Stimulated activated CD4-positive, alpha-beta T cell treated with anti-CD3 and anti-CD28 coated beads, TNF-alpha, amount 100 ng/mL, for 4 hours (primary cell): ENCODE measurements around the gene GPC1.

Experiments
- DNase-seq, 3 experiments: peaks; one replicate each; pipeline ENCODE4 v3.0.0-alpha.2; 2020; ENCODE audit warnings: low read depth in 3 of 3

GPC1 gene

DNA sequence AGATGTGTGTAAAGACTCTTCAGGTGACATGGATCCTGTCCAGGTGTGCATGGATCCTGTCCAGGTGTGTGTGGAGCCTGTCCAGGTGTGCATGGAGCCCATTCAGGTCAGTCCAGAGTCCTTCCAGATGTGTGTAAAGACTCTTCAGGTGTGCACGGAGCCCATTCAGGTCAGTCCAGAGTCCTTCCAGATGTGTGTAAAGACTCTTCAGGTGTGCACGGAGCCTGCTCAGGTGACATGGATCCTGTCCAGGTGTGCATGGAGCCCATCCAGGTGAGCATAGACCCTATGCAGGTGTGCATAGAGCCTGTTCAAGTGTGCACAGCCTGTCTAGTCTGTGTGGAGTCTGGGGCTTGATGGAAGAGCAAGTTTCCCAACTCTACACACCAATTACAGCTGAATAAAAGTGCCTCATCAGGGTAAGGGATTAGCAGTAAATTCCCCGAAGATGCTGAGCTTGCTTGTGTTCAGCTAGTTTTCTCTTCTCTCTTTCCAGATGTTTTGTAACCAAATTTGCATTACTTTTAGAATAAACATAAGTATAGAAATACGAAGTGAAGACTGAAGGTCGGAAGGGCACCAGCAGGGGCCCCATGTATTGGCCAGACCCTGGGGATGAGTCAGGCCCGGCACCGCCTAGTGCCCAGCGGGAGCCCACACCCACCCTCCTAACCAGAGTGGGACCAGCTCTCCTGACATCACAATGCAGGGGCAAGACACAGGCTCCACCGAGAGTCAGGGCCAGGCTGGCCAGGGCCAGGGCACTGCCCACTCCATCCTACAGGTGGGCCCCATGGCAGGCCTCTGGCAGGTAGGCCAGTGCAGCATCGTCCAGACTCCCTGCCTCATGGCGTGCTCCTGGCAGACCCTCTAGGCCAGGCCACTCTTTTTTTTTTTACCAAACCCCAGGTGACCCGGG lies 38.6 kb upstream of the GPC1 start:
- DNase-seq: no peak

- no peak for DNase-seq
These were observed 37.9 kb upstream of the GPC1 start for GRCh38 chr2:240397542-240397916.

GRCh38 chr2:240397924-240398645 lies 37.4 kb upstream of the GPC1 start:
- no peak for DNase-seq

- DNase-seq: no peak
These were observed 36.7 kb upstream of the GPC1 start for GRCh38 chr2:240398661-240399267.

DNA sequence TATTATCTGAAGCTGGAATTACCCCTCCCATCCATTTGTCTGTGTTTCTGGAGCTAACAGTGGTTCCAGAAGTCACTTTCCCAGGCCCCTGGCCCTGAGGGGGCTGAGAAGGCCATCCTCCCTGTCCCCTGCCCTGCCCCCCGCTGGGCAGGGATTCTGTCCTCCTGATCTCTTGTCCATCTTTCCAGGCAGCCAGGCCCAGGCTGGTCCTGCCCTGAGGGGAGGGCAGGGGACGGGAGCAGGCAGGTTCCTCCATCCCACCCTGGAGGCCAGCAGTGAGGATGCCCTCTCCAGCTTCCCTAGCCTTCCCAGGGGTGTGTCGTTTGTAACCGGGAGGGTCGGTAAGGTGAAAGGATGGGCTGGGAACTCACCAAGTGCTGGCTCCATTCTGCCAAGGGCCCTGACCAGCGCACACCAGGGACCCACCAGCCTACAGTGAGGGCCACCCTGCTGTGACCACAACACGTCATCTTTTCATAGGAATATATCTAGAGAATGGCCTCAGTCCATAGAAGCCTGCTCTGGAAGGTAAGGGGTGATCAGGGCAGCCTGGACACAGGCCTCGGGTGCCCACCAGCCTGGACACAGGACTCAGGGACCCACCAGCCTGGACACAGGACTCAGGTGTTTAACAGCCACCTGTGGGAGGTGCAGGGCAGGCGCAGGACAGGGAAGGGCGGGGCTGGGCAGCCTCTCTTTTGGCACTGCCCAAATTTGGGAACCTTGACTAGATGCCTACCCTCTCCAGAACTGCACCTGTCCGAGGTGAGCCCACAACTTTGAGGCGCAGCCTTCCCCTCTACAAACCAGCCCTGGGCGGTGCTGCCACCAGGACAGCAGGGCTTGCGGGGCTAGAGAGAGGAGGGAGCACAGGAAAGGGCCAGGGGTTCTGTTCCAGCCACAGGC lies 35.8 kb upstream of the GPC1 start:
- no peak for DNase-seq

DNA sequence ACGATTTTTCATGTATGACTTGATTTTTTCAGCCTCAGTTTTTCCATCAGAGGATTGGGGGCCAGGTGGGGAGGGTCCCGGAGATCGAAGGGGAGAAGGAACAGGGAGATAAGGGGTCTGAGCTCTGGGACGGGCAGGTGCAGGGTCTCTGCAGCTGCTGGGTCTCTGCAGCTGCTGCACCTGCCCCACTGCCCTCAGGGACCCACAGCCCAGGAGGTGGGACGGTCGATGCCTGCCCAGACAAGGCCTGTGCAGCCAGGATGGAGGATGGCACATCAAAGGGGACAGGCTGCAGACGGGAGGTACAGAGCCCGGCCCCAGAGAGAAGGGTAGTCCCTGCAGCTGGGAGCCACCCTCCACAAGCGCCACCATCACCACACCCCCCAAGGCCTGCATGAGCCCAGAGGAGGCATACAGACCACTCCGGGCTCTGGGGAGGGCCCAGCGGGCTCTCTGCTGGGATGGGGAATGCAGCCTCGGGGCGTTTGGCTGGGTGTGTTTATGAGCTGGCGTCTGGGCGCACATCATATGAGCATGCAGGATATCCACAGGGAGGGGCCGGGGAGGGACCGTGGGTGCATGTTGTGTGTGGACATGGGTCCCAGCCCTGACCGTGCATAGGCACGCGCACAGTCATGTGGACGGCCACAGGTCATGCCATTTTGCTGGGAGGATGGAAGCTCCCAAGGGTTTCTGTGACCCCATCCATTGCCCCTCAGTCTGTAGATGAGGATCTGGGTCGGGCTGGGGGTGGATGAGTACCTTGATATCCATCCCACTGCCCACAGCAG lies 34.9 kb upstream of the GPC1 start:
- no peak for DNase-seq

DNA sequence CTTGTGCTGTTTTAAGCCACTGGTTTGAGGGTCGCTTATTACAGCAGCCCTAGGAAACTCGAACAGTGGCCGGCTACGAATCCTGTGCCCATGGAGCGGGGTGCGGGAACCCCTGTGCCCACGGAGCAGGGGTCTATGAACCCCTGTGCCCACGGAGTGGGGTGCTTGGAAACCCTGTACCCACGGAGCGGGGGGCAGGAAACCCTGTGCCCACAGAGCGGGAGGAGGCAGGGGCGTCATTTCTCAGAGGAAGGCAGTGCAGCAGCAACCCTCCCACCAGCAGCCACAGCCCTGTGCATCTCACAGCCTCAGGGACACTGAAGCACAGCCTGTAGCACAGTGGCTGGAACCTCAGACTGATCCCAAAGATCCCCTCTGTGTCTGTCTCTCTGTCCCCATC lies 34.2 kb upstream of the GPC1 start:
- no peak for DNase-seq

DNA sequence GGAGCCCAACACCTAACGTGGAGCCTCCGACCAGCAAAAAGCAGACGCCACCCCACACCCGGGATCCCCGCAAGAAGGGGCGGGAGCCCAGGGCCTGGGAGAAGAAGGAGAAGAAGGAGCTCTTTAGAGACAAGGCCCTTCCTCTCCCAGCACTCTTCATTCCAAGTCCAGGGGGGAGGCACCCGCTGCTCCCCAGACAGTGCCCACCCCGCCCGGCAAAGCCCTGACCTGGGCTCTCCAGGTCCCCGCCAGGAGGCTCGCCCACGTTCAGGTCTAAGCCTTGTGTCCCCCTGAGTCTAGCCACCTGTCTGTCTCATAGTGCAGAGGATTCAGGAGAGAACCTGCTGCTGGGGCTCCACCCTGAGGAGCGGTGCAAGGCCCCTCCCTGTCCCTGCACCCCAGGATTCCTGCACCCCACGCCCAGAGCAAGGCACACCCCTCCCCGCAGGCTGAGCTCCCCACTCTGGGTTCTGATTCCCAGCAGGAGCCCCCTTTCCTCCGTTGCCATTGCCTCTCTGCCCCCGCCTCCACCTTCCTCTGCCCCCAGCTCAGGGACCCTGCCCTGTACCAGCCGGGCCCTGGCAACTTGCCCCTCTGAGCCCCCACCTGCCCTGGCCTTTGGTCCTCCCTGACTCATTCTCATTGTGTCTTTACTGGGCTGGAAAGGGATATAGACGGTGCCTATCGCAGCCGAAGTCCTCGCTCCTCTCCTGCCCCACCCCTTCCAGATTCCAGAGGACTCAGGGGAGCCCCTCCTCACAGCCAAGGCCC lies 33.5 kb upstream of the GPC1 start:
- no peak for DNase-seq

GRCh38 chr2:240402566-240403272 lies 32.7 kb upstream of the GPC1 start:
- no peak for DNase-seq

DNA sequence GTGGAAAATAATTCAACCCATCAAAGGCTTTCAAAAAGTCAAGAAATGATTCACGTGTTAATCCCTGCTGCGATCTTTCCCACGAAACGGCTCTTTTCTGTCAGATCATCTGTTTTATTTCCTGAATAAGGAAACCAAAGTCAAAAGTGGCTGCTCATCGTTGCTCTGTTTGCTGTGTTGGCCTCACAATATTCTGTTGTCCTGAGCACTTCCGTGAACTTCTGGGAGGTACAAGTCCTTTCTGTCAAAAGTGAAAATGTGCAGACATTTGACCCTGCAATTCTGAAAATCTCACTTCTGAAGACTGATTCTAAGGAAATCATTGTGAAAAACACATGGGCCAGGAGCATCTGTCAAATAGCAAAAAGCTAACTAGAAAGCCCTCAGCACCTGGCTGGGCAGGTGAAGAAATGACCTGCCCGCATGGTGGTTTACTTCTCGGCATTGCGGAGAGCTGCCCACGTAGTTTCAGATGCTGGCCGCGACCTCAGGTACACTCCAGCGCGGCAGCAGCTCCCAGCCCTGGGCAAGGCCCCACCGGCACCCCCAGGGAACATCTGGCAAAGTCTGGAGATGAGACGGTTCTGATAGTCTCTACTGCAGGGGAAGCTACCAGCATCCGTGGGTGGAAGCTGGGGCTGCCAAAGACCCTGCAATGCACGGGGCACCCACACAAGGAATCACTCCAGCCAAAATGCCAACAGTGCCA lies 31.9 kb upstream of the GPC1 start:
- no peak for DNase-seq

DNA sequence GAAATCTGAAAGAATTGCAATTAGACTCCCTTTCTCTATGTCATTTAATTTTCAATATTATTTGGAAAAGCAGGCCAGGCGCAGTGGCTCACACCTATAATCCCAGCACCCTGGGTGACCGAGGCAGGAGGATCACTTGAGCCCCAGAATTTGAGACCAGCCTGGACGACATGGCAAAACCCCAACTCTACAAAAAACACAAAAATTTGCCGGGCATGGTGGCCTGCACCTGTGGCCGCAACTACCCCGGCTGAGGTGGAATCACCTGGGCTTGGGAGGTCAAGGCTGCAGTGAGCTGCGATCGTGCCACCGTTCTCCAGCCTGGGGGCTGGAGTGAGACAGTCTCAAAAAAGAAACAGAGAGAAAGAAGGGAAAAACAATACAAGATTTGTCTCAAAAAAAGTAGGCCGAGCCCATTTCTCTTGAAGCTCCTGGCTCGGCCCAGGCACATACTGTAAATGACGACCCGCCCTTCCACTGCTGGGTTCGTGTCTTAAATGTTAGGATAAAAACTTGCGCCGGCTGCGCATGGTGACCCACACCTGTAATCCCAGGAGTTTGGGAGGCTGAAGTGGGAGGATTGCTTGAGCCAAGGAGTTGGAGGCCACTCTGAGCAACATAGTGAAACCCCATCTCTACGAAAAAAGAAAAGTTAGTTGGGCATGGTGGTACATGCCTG lies 31.1 kb upstream of the GPC1 start:
- no peak for DNase-seq

- DNase-seq: no peak
These were observed 30.3 kb upstream of the GPC1 start for GRCh38 chr2:240405133-240405532.

DNA sequence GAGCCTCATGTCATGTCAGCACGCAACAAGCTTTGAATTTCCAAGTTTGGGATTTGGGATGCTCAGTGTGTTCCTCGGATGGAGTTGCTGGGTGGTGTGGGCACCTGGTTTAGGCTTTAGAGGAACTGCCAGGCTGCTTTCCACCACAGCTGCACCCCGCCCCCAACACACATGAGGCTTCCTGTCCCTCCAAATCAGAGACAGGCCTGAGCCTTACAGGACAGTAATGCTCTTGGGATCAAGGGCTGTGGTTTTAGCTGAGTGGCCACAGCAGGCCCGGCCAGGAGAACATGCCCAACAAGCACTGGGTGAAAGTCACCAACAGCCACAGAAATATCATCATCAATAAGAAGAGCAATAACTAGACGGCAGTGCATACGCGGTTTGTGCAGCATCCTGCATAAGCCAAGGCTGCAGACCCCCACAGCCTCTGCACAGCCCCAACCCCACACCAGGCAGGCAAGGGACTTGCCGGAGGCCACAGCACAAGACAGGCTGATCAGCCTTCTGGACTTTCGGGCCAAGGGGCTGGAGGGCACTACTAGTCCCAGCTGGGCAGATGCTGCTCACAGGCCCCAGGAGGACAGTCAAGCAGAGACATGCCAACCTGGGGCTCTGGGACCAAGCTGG lies 29.7 kb upstream of the GPC1 start:
- DNase-seq: no peak

GRCh38 chr2:240407090-240407489 lies 28.4 kb upstream of the GPC1 start:
- DNase-seq: no peak

DNA sequence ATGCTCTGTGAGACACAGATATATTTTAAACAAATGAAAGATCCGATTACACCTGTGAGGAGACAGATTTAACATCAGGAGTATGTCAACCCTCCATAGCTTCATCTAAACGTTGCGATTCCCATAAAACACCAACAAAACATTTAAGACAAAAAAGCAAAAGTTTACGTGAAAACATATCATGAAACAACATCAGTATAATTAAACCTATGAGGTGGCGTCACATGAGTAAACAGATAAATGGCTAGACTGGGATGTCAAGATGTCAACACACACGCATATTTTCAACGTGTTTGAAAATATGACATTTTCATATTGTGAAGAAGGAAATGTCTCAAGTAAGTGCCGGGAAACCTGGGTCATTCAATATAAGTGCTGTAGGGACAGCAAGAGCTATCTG lies 25.5 kb upstream of the GPC1 start:
- no peak for DNase-seq

GRCh38 chr2:240410808-240411207 lies 24.7 kb upstream of the GPC1 start:
- no peak for DNase-seq

DNA sequence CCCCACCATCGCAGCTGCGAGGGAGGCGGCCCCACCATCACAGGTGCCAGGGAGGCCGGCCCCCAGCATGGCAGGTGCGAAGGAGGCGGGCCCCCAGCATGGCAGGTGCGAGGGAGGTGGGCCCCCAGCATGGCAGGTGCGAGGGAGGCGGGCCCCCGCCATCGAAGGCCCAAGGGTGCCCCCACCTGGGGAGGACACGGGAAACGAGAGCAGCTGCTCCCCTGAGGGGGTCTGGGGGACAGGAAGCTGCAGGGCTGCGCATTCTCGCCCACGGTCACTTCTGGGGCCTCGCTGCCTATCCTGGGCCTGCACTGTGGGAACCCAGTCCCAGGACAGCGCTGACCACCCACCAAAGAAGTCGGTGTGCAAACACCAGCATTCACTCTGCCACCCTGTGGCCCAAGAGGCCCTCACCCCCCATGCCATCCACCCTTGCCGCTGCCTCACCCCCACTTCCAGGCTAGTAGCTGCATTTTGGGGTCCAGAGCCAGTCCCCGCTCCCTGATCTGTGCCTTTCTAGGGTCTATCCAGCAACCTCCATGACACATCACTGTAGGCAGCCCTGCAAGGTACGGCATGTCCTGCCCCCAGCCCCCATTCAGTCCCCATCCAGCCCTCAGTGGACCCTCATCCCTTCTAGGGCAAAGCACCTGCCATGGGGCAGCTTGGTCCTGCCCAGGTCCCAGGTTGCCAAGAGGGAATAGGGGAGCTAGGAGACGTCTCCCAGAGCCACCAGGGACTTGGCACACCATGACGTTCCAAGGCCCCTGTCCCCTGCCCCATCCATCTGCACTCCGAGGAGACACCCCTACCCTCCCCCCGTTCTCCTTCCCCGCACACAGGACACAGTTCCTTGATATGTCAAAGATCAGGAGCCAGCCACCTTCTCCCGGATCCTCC lies 24.0 kb upstream of the GPC1 start:
- DNase-seq: no peak
